Fibroblast of lung (primary cell): ENCODE results near the gene SAFB. TPM values are rescaled to one million over a fixed set of nuclear protein-coding genes. Genes with fewer than 3 reads are reported as not detected.

ENCODE experiments used
- DNase-seq, 2 donors: peaks; one replicate each; pipeline versions ENCODE4 v3.0.0 to v3.0.0-alpha.2; 2010; ENCODE audit warnings: low read depth in 2 of 2
- H2AFZ ChIP-seq: 2 replicates; pipeline ENCODE4 v1.5.1; 2012; ENCODE audit warnings: low read length, control low read depth, inconsistent platforms
- H3K27ac ChIP-seq: 2 replicates; pipeline ENCODE4 v1.5.1; 2011; ENCODE audit warnings: low read length, control low read depth; ENCODE audit not compliant: insufficient read depth
- H3K27me3 ChIP-seq: 2 replicates; pipeline ENCODE4 v1.5.1; 2011; ENCODE audit warnings: mild to moderate bottlenecking, low read length; ENCODE audit not compliant: control insufficient read depth, insufficient read depth
- H3K36me3 ChIP-seq: 2 replicates; pipeline ENCODE4 v1.5.1; 2011; ENCODE audit warnings: low read length; ENCODE audit not compliant: control insufficient read depth, insufficient read depth
- H3K4me1 ChIP-seq: 2 replicates; pipeline ENCODE4 v1.5.1; 2011; ENCODE audit warnings: low read length; ENCODE audit not compliant: control insufficient read depth, insufficient read depth; ENCODE audit errors: extremely low read depth
- H3K4me2 ChIP-seq: 2 replicates; pipeline ENCODE4 v1.5.1; 2011; ENCODE audit warnings: low read length, control low read depth; ENCODE audit not compliant: insufficient read depth; ENCODE audit errors: extremely low read depth
- H3K4me3 ChIP-seq, 4 experiments: fragments of 200-600 bp in 1 of 4; sonication (generic) in 1 of 4; replicated peaks in 1 of 4; 2 replicates each; pipeline ENCODE4 v1.5.1; 2011 to 2016; ENCODE audit warnings: low read length in 4 of 4, low read depth in 3 of 4, mild to moderate bottlenecking in 3 of 4, control low read depth in 2 of 4, inconsistent platforms in 1 of 4, mixed read lengths in 1 of 4; ENCODE audit not compliant: insufficient read depth in 1 of 4; ENCODE audit errors: control extremely low read depth in 1 of 4
- H3K79me2 ChIP-seq: 2 replicates; pipeline ENCODE4 v1.5.1; 2012; ENCODE audit warnings: mild to moderate bottlenecking, low read length, inconsistent platforms; ENCODE audit not compliant: control insufficient read depth, insufficient read depth
- H3K9ac ChIP-seq: 2 replicates; pipeline ENCODE4 v1.5.1; 2011; ENCODE audit warnings: mild to moderate bottlenecking, low read length, control low read depth; ENCODE audit not compliant: insufficient read depth
- H3K9me3 ChIP-seq: 2 replicates; pipeline ENCODE4 v1.5.1; 2012; ENCODE audit warnings: low read depth, low read length; ENCODE audit not compliant: control insufficient read depth, insufficient read depth
- H4K20me1 ChIP-seq: 2 replicates; pipeline ENCODE4 v1.5.1; 2011; ENCODE audit warnings: low read length; ENCODE audit not compliant: control insufficient read depth, insufficient read depth; ENCODE audit errors: extremely low read depth
- CTCF ChIP-seq, 2 donors: IDR thresholded peaks in 1 of 2; conservative IDR thresholded peaks in 1 of 2; 1 replicate in 1 of 2; 2 replicates in 1 of 2; pipeline ENCODE4 v1.5.1; 2011 to 2012; ENCODE audit warnings: low read length in 2 of 2, control low read depth in 1 of 2, inconsistent platforms in 1 of 2, low read depth in 1 of 2, mild to moderate bottlenecking in 1 of 2
- EZH2 ChIP-seq: IDR thresholded peaks from 2 replicates; pipeline ENCODE4 v1.5.1; 2012; ENCODE audit warnings: low read length, control low read depth, mild to moderate bottlenecking; ENCODE audit errors: missing control alignments
- polyA plus RNA-seq, 2 donors: library from polyadenylated mRNA; depleted of rRNA in 1 of 2; stranded (reverse) in 1 of 2; unstranded in 1 of 2; fragments of >200 nt; gene quantifications; 2 replicates each; pipeline ENCODE4 v1.2.1, GENCODE V29; 2011 to 2012; ENCODE audit warnings: missing spikeins in 1 of 2
- total RNA-seq: library from RNA; depleted of rRNA; stranded (reverse); fragments of >200 nt; gene quantifications from 2 replicates; pipeline ENCODE4 v1.2.1, GENCODE V29; 2014

The SAFB gene
- total and polyA plus RNA-seq, 2 donors (not counting 1 experiment from before 2014, with no cell fraction given) = 28.0 to 51.0 TPM

- Histone ChIP-seq H3K9me3 (no peaks in the 10 kb centered on the region), H3K4me2 (no peak overlapping the region), H3K9ac (no peak overlapping the region), H3K36me3 (peaks cover 25% of the 10 kb centered on the region), H3K4me3 (no peak overlapping the region), H3K79me2 (peaks cover 60% of the 10 kb centered on the region), H3K27me3 (no peaks in the 10 kb centered on the region), H3K4me1 (no peaks in the 10 kb centered on the region), H3K27ac (no peak overlapping the region), H2AFZ (no peak overlapping the region), H4K20me1 (no peaks in the 10 kb centered on the region)
- TF ChIP-seq CTCF (conservative IDR thresholded peaks at IDR 0.05 in 1 of 2, IDR thresholded peaks at IDR 0.05 in 1 of 2; ENCODE audit: low read depth in 1 of 2, low read length in 2 of 2) (no peak), EZH2 (no peak)
- DNase-seq = no peak
Measured at GRCh38 chr19:5618591-5618990, 4.3 kb upstream of the SAFB start.

- Histone ChIP-seq H3K79me2 (peaks cover 72% of the 10 kb centered on the region), H3K4me3 (no peak overlapping the region), H3K4me2 (no peak overlapping the region), H3K36me3 (peaks cover 12% of the 10 kb centered on the region), H3K9me3 (no peaks in the 10 kb centered on the region), H2AFZ (no peak overlapping the region), H3K4me1 (peaks cover 3% of the 10 kb centered on the region), H3K27ac (no peak overlapping the region), H4K20me1 (no peaks in the 10 kb centered on the region), H3K9ac (no peak overlapping the region), H3K27me3 (no peaks in the 10 kb centered on the region)
- no peak for DNase-seq
- TF ChIP-seq EZH2 = no peak
Measured at GRCh38 chr19:5619946-5620345, 2.9 kb upstream of the SAFB start.

GRCh38 chr19:5621311-5621944 lies 1.5 kb upstream of the SAFB start:
- Histone ChIP-seq H3K4me2 (peak overlapping the region; percentile 96), H3K36me3 (peaks cover 10% of the 10 kb centered on the region), H3K4me3 (peak overlapping the region; percentile 75 to 95 (median 86)), H3K27ac (peak overlapping the region; percentile 80), H3K9ac (peak overlapping the region; percentile 92), H3K9me3 (no peaks in the 10 kb centered on the region), H3K4me1 (peaks cover 7% of the 10 kb centered on the region), H2AFZ (no peak overlapping the region), H3K79me2 (peaks cover 86% of the 10 kb centered on the region), H4K20me1 (no peaks in the 10 kb centered on the region), H3K27me3 (no peaks in the 10 kb centered on the region)
- no peak for DNase-seq
- TF ChIP-seq CTCF (conservative IDR thresholded peaks at IDR 0.05 in 1 of 2, IDR thresholded peaks at IDR 0.05 in 1 of 2; ENCODE audit: low read depth in 1 of 2, low read length in 2 of 2) (no peak), EZH2 (no peak)
